SHP77 (cell line): ENCODE results near the gene ACBD7.

ENCODE experiments used
- DNase-seq, 2 experiments: peaks; one replicate each; lab custom pipeline; 2025; lab: John Stamatoyannopoulos, UW

The ACBD7 gene

DNA sequence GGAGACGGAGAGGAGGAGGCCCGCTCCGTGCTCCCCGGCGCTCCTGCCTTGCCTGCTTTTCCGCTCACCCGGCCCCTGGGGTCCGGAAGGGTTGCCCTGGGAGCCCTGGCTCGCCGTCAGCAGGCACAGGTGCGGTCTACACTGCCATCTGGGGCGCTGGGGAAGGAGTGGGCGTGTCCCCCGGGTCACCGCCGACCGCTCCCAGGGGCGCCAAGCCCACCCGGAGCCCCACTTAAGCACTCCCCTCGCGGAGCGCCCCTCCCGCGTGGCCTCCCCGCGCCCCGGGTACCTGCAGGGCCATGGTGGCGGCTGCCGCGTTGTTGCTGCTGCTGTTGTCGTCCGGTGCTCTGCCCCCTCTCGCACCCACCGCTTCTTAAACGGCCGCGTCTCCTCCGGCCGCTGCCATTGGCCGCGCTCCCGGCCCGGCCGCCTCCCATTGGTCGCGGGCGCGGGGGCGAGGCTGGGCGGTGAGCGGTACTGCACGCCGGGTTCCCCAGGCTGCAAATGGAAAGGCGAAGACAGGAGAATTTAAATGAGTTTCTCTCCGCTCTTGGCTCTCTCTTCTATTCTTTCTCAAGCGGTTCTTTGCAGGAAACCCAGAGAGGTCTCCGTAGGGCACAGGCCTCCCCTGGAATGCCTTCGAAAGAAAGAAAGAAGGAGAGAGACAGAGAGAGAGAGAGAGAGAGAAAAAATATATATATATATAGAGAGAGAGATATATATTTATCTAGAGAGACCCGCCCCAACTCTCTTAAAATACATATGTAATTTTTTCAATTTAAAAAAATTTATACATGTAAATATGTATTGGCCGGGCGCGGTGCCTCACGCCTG lies at the start of gene ACBD7:
ACBD7 (minus strand) TSS at position 349 of the 834 bp plus-strand sequence; CDS start at position 301, 48 bp downstream.
- peak; percentile 79 to 89 for DNase-seq

DNA sequence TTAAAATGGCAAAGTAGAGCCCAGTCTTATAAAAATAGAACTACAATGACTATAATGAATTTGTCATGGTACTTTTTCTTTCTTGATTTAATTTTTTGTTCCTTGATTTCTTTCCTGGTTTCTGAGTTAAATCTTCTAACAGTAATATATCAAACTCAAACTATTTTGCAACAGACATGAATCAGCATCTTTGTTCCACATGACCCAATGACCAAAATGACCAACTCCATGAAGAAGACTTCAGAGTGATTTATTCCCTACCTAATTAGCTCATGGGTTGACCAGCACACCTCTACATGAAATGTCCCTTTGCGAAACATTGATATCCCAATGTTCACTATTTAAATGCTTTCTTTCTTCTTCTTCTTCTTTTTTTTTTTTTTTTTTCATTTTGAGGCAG lies 49.1 kb upstream of the ACBD7 start:
- no peak for DNase-seq

- DNase-seq, result no peak
Measured at GRCh38 chr10:15137036-15137359, 48.4 kb upstream of the ACBD7 start.

DNA sequence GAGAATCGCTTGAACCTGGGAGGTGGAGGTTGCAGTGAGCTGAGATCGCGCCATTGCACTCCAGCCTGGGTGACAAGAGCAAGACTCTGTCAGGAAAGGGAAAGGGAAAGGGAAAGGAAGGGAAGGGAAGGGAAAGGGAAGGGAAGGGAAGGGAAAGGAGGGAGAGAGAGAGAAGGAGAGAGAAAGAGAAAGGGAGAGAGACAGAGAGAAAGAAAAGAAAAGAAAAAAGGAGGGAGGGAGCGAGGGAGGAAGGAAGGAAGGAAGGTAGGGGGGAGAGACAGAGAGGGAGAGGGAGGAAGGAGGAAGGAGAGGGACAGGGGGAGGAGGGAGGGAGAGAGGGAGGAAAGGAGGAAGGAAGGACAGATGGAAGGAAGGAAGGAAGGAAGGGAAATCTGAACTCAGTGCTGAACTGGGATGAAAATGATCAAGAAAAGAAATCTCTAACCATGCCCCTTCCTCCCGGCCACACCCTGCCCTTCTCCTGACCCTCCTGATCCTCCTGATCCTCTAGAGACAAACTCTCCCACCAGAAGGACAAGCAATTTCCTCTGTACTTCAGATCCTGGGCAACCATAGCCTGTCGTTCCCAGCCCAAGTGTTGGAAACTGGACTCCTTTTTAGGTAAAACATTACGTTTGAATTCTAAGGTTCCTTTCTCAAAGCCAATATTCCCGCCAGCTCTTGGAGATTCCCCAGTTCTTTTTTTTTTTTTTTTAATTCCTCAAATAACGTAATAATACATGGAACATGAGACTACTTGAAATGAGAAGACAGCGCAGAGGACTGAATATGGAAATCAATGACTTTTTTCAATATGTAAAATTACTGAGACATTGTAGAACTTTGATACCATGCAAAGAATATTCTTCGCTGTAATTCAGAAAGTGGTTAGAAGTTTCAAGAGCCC lies 47.8 kb upstream of the ACBD7 start:
- no peak for DNase-seq

DNA sequence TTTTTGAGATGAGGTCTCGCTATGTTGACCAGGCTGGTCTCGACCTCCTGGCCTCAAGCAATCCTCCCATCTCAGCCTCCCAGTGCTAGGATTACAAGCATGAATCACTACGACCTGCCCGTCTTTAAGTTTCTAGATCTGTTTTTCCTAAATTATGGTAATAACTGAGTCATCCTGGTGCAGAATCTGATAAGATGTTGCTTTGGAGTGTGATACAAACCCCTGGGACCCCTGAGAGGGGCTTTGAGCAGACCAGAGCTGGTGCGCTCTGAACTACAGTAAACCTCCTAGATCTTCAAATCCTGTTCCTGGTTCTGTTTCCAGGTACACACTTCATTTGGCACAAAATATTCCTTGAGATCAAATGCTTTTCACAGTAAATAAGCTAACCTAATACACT lies 42.8 kb upstream of the ACBD7 start:
- no peak for DNase-seq

DNA sequence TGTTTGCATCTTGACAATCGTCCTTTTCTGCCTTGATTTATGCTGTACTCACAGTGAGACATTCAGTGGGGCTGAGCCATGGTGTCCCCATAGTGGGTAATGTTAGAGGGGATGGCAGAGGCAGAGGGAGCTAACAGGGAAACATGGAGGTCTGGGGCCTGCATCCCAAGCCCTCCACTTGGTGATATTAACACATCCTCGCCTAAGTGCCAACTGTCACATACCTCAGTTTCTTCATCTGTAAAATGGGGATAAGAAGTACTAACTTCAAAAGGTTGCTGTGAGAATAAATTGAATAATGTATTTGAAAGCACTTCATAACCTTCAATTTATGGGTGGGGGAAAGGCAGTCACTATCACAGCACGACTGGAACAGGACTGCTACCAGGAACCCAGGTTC lies 36.3 kb upstream of the ACBD7 start:
- no peak for DNase-seq

GRCh38 chr10:15124190-15124589 lies 35.6 kb upstream of the ACBD7 start:
- no peak for DNase-seq

- no peak for DNase-seq
Measured at GRCh38 chr10:15123749-15124184, 35.2 kb upstream of the ACBD7 start.

- no peak for DNase-seq
Measured at GRCh38 chr10:15122477-15123030, 34.0 kb upstream of the ACBD7 start.

GRCh38 chr10:15121707-15122106 lies 33.1 kb upstream of the ACBD7 start:
- no peak for DNase-seq

GRCh38 chr10:15120523-15120922 lies 31.9 kb upstream of the ACBD7 start:
- DNase-seq, result no peak

DNA sequence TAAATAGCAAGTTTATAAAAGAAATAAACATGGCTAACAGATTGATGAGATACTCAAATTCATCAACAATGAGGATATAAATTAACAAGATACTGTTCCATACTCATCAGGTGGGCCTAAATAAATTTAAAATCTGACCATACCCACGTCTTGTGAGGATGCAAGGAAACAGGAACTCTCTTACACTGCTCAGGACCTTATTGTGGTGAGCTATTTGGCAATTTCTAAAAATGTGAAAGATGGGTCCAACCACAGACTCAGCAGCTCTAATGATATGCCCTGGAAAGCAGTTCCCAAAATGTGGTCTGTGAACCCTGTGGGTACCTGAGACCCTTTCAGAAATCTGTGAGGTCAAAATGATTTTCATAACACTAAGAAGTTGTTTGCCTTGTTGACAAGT lies 30.0 kb upstream of the ACBD7 start:
- DNase-seq, result no peak

GRCh38 chr10:15116225-15116624 lies 27.6 kb upstream of the ACBD7 start:
- DNase-seq, result no peak

GRCh38 chr10:15113766-15114165 lies 25.2 kb upstream of the ACBD7 start:
- no peak for DNase-seq

GRCh38 chr10:15112657-15113056 lies 24.1 kb upstream of the ACBD7 start:
- no peak for DNase-seq

DNA sequence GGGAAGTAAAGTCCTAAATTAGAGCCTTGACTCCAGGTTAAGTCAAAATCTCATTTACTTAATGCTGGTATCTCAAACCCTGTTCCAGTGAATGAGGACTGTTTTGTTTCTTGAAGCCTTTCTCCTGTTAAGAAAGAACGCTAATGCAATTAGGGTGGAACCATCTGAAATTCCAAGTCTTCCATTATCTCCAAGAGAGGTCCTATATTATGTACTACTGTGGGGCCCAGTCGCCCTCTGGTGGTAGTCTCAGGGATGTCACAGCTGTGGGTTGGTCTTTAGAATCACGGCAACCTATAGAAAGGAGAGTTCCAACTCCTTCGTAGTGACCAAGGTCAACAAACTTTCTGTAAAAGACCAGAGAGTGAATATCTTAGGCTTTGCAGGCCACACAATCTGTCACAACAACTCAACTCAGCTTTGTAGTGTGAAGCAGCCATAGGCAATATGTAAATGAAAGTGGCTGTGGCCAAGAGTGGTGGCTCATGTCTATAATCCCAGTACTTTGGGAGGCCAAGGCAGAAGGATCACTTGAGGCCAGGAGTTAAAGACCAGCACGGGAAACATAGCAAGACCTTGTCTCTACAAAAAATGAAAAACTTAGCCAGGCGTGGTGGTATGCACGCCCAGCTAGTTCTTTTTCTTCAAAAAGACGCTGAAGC lies 17.9 kb upstream of the ACBD7 start:
- peak; percentile 41 to 51 for DNase-seq

- no peak for DNase-seq
Measured at GRCh38 chr10:15103513-15103912, 14.9 kb upstream of the ACBD7 start.

- no peak for DNase-seq
Measured at GRCh38 chr10:15099886-15100285, 11.3 kb upstream of the ACBD7 start.

- peak; percentile 78 to 94 for DNase-seq
Measured at GRCh38 chr10:15097011-15097812, 8.6 kb upstream of the ACBD7 start, which contains the start of gene RPP38. Gene RPP38 (plus strand): TSS chr10:15097355. CDS start chr10:15103315, 5,960 bp downstream.

DNA sequence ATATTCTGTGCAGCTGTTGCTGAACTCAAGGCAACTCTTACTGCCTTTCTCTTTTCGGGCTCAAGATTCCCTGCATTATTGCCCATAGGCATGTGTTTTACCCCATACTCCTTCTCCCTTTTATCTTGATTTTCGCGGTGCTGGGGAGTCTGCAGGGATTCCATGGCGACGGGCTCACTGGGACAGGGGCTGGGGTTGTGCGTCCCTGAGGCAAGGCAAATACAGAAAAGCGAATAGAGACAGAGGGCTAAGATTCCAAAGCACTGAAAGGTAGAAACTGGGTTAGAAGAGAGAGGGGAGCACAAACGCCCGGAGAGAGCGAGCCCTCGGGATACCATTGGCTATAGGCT lies 8.1 kb upstream of the ACBD7 start:
- DNase-seq, result no peak

DNA sequence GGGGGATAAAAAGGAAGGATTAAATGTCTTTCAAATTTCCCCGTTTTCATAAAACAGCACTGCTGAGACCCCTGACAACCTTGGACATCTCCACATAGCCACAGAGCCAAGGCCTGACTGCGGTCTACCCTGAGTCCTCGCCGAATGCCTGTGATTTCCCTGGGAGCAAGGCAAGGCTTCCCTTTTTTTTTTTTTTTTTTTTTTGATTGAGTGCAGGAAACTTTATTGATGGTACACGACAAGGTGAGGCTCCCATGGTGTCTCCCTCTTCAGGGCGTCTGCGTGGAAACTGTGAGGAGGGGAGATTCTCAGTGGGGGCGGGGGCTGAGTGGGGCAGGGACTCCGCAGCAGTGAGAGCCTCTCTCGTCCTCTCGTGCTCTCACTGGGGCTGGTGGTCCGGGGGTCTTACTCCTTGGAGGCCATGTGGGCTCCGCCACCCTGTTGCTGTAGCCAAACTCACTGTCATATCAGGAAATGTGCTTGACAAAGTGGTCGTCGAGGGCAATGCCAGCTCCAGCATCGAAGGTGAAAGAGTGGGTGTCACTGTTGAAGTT lies 4.4 kb upstream of the ACBD7 start:
- no peak for DNase-seq
